HepG2 (cell line): ENCODE results near the gene PTK7. TPM values are rescaled to one million over a fixed set of nuclear protein-coding genes. Genes with fewer than 3 reads are reported as not detected.

Source experiments
- ARNT2 ChIP-seq: sonication (generic); formaldehyde crosslinking; IDR thresholded peaks from 2 replicates; pipeline ENCODE4 v1.8.0; 2022; ENCODE audit warnings: mild to moderate bottlenecking, low read depth, missing genetic modification reagents, moderate library complexity
- HES4 ChIP-seq: sonication (generic); formaldehyde crosslinking; IDR thresholded peaks from 2 replicates; pipeline ENCODE4 v1.9.0; 2021; ENCODE audit warnings: mild to moderate bottlenecking, missing genetic modification reagents, borderline replicate concordance
- HNRNPLL ChIP-seq: fragments of 200-400 bp; formaldehyde crosslinking; IDR thresholded peaks from 2 replicates; pipeline ENCODE4 v1.6.1; 2017; ENCODE audit warnings: mild to moderate bottlenecking, low read depth, low read length; ENCODE audit not compliant: poor library complexity, severe bottlenecking
- KDM1A ChIP-seq: IDR thresholded peaks from 2 replicates; pipeline ENCODE4 v1.6.1; 2016; ENCODE audit warnings: missing compliant biosample characterization
- KLF16 ChIP-seq, 2 experiments: sonication (generic) in 1 of 2; formaldehyde crosslinking in 1 of 2; IDR thresholded peaks; 2 replicates each; pipeline versions ENCODE4 v1.6.1 to v1.8.0; 2016 to 2023; ENCODE audit warnings: missing genetic modification reagents in 2 of 2, missing compliant biosample characterization in 1 of 2
- KLF6 ChIP-seq: IDR thresholded peaks from 2 replicates; pipeline ENCODE4 v1.8.0; 2016; ENCODE audit warnings: missing biosample characterization, missing genetic modification reagents
- NFE2L2 ChIP-seq: fragments of 150-350 bp; IDR thresholded peaks from 2 replicates; pipeline ENCODE4 v1.6.1; 2014; ENCODE audit warnings: low read length
- NFYB ChIP-seq: sonication (generic); formaldehyde crosslinking; IDR thresholded peaks from 2 replicates; pipeline ENCODE4 v1.4.0; 2020; ENCODE audit warnings: missing genetic modification reagents
- NR2C2 ChIP-seq: sonication (generic); formaldehyde crosslinking; IDR thresholded peaks from 2 replicates; pipeline ENCODE4 v1.4.0; 2020; ENCODE audit warnings: missing genetic modification reagents, mild to moderate bottlenecking, moderate library complexity, borderline replicate concordance
- PAX8 ChIP-seq: sonication (generic); formaldehyde crosslinking; IDR thresholded peaks from 2 replicates; pipeline ENCODE4 v1.8.0; 2022; ENCODE audit warnings: mild to moderate bottlenecking, missing genetic modification reagents, borderline replicate concordance
- SIN3A ChIP-seq: IDR thresholded peaks from 2 replicates; pipeline ENCODE4 v1.6.1; 2011; ENCODE audit warnings: low read depth, mild to moderate bottlenecking, control low read depth, low read length, borderline replicate concordance
- SOX6 ChIP-seq, 2 experiments: fragments of 450-650 bp in 1 of 2; sonication (generic) in 1 of 2; formaldehyde crosslinking in 1 of 2; IDR thresholded peaks; 2 replicates each; pipeline versions ENCODE4 v1.4.0 to v1.6.1; 2017 to 2020; ENCODE audit warnings: antibody characterized with exemption in 1 of 2, mild to moderate bottlenecking in 1 of 2, missing genetic modification reagents in 1 of 2
- SYNCRIP ChIP-seq: fragments of 200-400 bp; formaldehyde crosslinking; IDR thresholded peaks from 2 replicates; pipeline ENCODE4 v1.6.1; 2018; ENCODE audit warnings: mild to moderate bottlenecking, low read depth, low read length; ENCODE audit not compliant: insufficient read depth
- TAF15 ChIP-seq: fragments of 200-400 bp; formaldehyde crosslinking; IDR thresholded peaks from one replicate; pipeline ENCODE4 v1.6.1; 2018; ENCODE audit warnings: mild to moderate bottlenecking, low read depth, low read length; ENCODE audit not compliant: poor library complexity, severe bottlenecking
- TEAD3 ChIP-seq: optimal IDR thresholded peaks from 2 replicates; pipeline ENCODE3; 2016; ENCODE audit warnings: borderline replicate concordance
- ZBTB3 ChIP-seq: sonication (generic); formaldehyde crosslinking; IDR thresholded peaks from 2 replicates; pipeline ENCODE4 v1.4.0; 2020; ENCODE audit warnings: low read depth, mild to moderate bottlenecking, moderate library complexity, missing genetic modification reagents, borderline replicate concordance
- ZBTB7A ChIP-seq: sonication (generic); formaldehyde crosslinking; IDR thresholded peaks from 2 replicates; pipeline ENCODE4 v1.8.0; 2022; ENCODE audit warnings: mild to moderate bottlenecking, missing genetic modification reagents
- ZC3H13 ChIP-seq: sonication (generic); formaldehyde crosslinking; IDR thresholded peaks from 2 replicates; pipeline ENCODE4 v1.8.1; 2023; ENCODE audit warnings: mild to moderate bottlenecking, missing genetic modification reagents, moderate library complexity
- ZFAT ChIP-seq: sonication (generic); formaldehyde crosslinking; conservative IDR thresholded peaks from 2 replicates; pipeline ENCODE4 v1.8.1; 2023; ENCODE audit warnings: missing genetic modification reagents, inconsistent platforms
- ZNF136 ChIP-seq: sonication (generic); formaldehyde crosslinking; IDR thresholded peaks from 2 replicates; pipeline ENCODE4 v1.8.1; 2022; ENCODE audit warnings: low read depth, mild to moderate bottlenecking, moderate library complexity, missing genetic modification reagents
- ZNF883 ChIP-seq: sonication (generic); formaldehyde crosslinking; IDR thresholded peaks from 2 replicates; pipeline ENCODE4 v1.5.1; 2020; ENCODE audit warnings: mild to moderate bottlenecking, missing genetic modification reagents; ENCODE audit errors: not compliant biosample characterization
- polyA plus RNA-seq, 8 experiments: library from polyadenylated mRNA; depleted of rRNA in 3 of 8; stranded (reverse) in 7 of 8; unstranded in 1 of 8; fragments of >200 nt; fragmentation: Illumina TruSeq in 4 of 8; extraction: Trizol in 4 of 8; gene quantifications; 2 replicates each; pipeline versions ENCODE4 v1.2.1 to v1.2.3, GENCODE V29; 2011 to 2016; ENCODE audit warnings: low read depth in 4 of 8, missing spikeins in 1 of 8, mixed read lengths in 1 of 8; ENCODE audit not compliant: insufficient read depth in 1 of 8
- total RNA-seq, 5 experiments: library from RNA; depleted of rRNA; stranded (reverse); fragments of >200 nt; fragmentation: Illumina TruSeq; extraction: Trizol; gene quantifications; 2 replicates each; pipeline ENCODE4 v1.2.3, GENCODE V29; 2016; ENCODE audit warnings: low read depth in 1 of 5
- TF ChIP-seq, protein P1 (sequence below): IDR thresholded peaks from 2 replicates; pipeline ENCODE4 v1.6.1; 2016; ENCODE audit warnings: missing genetic modification reagents, missing compliant biosample characterization
- TF ChIP-seq, protein P2 (sequence below): sonication (generic); formaldehyde crosslinking; IDR thresholded peaks from 2 replicates; pipeline ENCODE4 v1.8.0; 2022; ENCODE audit warnings: missing genetic modification reagents, mild to moderate bottlenecking, moderate library complexity, borderline replicate concordance
- TF ChIP-seq, protein P3 (sequence below): sonication (generic); formaldehyde crosslinking; IDR thresholded peaks from 2 replicates; pipeline ENCODE4 v1.8.0; 2022; ENCODE audit warnings: mild to moderate bottlenecking, missing genetic modification reagents, moderate library complexity
- TF ChIP-seq, protein P4 (sequence below): sonication (generic); formaldehyde crosslinking; IDR thresholded peaks from 2 replicates; pipeline ENCODE4 v1.4.0; 2020; ENCODE audit warnings: mild to moderate bottlenecking, low read depth, missing genetic modification reagents

The PTK7 gene
- total and polyA plus RNA-seq, 2 of the 13 experiments (the other 11 are each of a cell fraction or from before 2014, with no cell fraction given): 98.5 to 99.8 TPM

DNA sequence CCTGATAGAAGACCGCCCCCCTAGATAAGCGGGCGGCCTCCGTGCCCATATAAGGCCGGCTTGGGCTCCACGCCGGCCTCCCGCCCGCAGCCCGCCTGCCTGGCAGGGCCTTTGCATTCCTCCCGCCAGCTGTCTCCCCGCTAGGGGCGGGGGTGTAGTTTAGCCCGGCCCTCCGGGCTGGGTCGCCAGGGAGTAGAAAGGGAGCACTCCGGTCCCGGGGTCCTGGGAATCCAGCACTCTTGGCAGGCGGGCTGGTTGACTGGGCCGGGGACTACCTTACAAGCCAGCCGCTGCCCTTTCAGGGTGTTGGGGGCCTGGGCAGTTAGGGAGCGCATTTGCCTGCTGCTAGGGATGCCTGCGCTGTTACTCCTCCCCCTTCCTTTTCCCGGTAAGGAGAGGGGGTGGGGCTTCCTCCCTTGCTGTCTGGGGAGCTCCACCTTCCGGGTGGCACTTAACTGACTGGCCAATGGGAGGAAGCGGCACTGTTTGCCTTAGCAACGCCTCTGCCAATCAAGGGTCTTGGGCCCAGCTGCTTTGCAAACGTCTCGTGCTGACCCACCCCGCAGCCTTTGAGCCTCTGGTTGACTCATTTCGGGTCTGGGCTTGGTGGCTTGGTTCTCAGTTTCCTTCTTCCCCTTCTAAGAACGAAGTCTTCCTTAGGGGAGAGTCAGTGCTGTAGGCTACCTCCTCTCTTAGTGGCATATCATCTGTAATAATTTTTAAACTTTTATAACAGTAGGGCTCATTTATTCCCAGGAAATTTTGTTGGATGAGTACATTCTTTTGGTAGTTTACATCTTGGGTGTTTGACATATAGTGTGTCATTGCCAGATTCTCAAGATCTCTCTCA, 98.4 kb downstream of the PTK7 start (continued):
- peak; percentile 64 for TF ChIP-seq TAF15
- TF ChIP-seq ZNF136: peak; percentile 70; the same call in 1 of the 2 replicates
- TF ChIP-seq SIN3A: 0 out of 2 replicates have a peak, but pooled peaks have one; percentile 76
- peak; percentile 86 for TF ChIP-seq HNRNPLL
- no peak for TF ChIP-seq SOX6 (IDR thresholded peaks at IDR 0.05)
- peak; percentile 42; the same call in 1 of the 2 replicates for TF ChIP-seq SOX6 (CRISPR knock-in tag; IDR thresholded peaks at IDR 0.05)
- peak; percentile 41; the same call in 1 of the 2 replicates for TF ChIP-seq ARNT2 (CRISPR knock-in tag)
- no peak for TF ChIP-seq NR2C2 (CRISPR knock-in tag)
- no peak for TF ChIP-seq HES4 (CRISPR knock-in tag)
- no peak for TF ChIP-seq SYNCRIP
- TF ChIP-seq KDM1A (CRISPR knock-in tag): 0 out of 2 replicates have a peak, but pooled peaks have one; percentile 24
- peak; percentile 99 for TF ChIP-seq NFYB (CRISPR knock-in tag)
- TF ChIP-seq ZBTB7A: no peak
- TF ChIP-seq, protein P1, sequence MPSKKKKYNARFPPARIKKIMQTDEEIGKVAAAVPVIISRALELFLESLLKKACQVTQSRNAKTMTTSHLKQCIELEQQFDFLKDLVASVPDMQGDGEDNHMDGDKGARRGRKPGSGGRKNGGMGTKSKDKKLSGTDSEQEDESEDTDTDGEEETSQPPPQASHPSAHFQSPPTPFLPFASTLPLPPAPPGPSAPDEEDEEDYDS (CRISPR knock-in tag): peak; percentile 75
- TF ChIP-seq KLF16 (CRISPR knock-in tag; IDR thresholded peaks at IDR 0.05): no peak; a peak in 1 of 4 replicates
- peak; percentile 97 for TF ChIP-seq TEAD3 (CRISPR knock-in tag)
- no peak; the same call in 1 of the 2 replicates for TF ChIP-seq PAX8 (CRISPR knock-in tag)
- TF ChIP-seq NFE2L2: no peak
- TF ChIP-seq, protein P2, sequence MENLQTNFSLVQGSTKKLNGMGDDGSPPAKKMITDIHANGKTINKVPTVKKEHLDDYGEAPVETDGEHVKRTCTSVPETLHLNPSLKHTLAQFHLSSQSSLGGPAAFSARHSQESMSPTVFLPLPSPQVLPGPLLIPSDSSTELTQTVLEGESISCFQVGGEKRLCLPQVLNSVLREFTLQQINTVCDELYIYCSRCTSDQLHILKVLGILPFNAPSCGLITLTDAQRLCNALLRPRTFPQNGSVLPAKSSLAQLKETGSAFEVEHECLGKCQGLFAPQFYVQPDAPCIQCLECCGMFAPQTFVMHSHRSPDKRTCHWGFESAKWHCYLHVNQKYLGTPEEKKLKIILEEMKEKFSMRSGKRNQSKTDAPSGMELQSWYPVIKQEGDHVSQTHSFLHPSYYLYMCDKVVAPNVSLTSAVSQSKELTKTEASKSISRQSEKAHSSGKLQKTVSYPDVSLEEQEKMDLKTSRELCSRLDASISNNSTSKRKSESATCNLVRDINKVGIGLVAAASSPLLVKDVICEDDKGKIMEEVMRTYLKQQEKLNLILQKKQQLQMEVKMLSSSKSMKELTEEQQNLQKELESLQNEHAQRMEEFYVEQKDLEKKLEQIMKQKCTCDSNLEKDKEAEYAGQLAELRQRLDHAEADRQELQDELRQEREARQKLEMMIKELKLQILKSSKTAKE: no peak
- TF ChIP-seq, protein P3, sequence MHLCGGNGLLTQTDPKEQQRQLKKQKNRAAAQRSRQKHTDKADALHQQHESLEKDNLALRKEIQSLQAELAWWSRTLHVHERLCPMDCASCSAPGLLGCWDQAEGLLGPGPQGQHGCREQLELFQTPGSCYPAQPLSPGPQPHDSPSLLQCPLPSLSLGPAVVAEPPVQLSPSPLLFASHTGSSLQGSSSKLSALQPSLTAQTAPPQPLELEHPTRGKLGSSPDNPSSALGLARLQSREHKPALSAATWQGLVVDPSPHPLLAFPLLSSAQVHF (CRISPR knock-in tag): no peak
- peak; percentile 83 for TF ChIP-seq ZNF883 (CRISPR knock-in tag)
- peak; percentile 87 for TF ChIP-seq KLF6
- TF ChIP-seq, protein P4, sequence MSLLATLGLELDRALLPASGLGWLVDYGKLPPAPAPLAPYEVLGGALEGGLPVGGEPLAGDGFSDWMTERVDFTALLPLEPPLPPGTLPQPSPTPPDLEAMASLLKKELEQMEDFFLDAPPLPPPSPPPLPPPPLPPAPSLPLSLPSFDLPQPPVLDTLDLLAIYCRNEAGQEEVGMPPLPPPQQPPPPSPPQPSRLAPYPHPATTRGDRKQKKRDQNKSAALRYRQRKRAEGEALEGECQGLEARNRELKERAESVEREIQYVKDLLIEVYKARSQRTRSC (CRISPR knock-in tag): 0 out of 2 replicates have a peak, but pooled peaks have one; percentile 77
- no peak for TF ChIP-seq ZFAT
- TF ChIP-seq ZBTB3 (CRISPR knock-in tag): peak; percentile 91; the same call in 1 of the 2 replicates
- TF ChIP-seq ZC3H13 (CRISPR knock-in tag): no peak
